Muscle layer of duodenum (tissue), 2 donors: ENCODE data around the gene SOX4.

Experiments used
- H3K27ac ChIP-seq: one replicate; pipeline ENCODE4 v1.7.0; 2013; ENCODE audit warnings: mild to moderate bottlenecking, low read length
- H3K27me3 ChIP-seq: one replicate; pipeline ENCODE4 v1.7.0; 2013; ENCODE audit warnings: low read depth, mild to moderate bottlenecking, control low read depth, low read length
- H3K36me3 ChIP-seq, 2 donors: one replicate each; pipeline ENCODE4 v1.7.0; 2013; ENCODE audit warnings: low read length in 2 of 2, control low read depth in 1 of 2, mild to moderate bottlenecking in 1 of 2; ENCODE audit not compliant: insufficient read depth in 2 of 2, control insufficient read depth in 1 of 2
- H3K4me1 ChIP-seq, 2 donors: one replicate each; pipeline ENCODE4 v1.7.0; 2013; ENCODE audit warnings: low read length in 2 of 2, mild to moderate bottlenecking in 2 of 2, control low read depth in 1 of 2, moderate library complexity in 1 of 2; ENCODE audit not compliant: insufficient read depth in 2 of 2, control insufficient read depth in 1 of 2
- H3K4me3 ChIP-seq, 2 donors: one replicate each; pipeline ENCODE4 v1.7.0; 2013; ENCODE audit warnings: low read length in 2 of 2, low read depth in 1 of 2, mild to moderate bottlenecking in 1 of 2
- H3K9me3 ChIP-seq, 2 donors: one replicate each; pipeline ENCODE4 v1.7.0; 2013; ENCODE audit warnings: low read length in 2 of 2, control low read depth in 1 of 2, mild to moderate bottlenecking in 1 of 2; ENCODE audit not compliant: control insufficient read depth in 1 of 2
- donor health status: healthy.

Gene SOX4

GRCh38 chr6:21594416-21595281 lies 1.1 kb downstream of the SOX4 start:
- Histone ChIP-seq H3K4me3 (peak overlapping the region; percentile 77 to 80), H3K4me1 (peaks cover 8 to 13% of the 10 kb centered on the region in 2 donors), H3K27ac (peak overlapping the region; percentile 89), H3K9me3 (no peaks in the 10 kb centered on the region), H3K27me3 (no peaks in the 10 kb centered on the region), H3K36me3 (no peaks in the 10 kb centered on the region)

- Histone ChIP-seq H3K36me3 (no peaks in the 10 kb centered on the region), H3K27ac (peak overlapping the region; percentile 85), H3K4me1 (peaks cover 8 to 12% of the 10 kb centered on the region in 2 donors), H3K27me3 (no peaks in the 10 kb centered on the region), H3K4me3 (peak overlapping the region; percentile 77), H3K9me3 (no peaks in the 10 kb centered on the region)
Observed at GRCh38 chr6:21595285-21596144, 2.0 kb downstream of the SOX4 start.

DNA sequence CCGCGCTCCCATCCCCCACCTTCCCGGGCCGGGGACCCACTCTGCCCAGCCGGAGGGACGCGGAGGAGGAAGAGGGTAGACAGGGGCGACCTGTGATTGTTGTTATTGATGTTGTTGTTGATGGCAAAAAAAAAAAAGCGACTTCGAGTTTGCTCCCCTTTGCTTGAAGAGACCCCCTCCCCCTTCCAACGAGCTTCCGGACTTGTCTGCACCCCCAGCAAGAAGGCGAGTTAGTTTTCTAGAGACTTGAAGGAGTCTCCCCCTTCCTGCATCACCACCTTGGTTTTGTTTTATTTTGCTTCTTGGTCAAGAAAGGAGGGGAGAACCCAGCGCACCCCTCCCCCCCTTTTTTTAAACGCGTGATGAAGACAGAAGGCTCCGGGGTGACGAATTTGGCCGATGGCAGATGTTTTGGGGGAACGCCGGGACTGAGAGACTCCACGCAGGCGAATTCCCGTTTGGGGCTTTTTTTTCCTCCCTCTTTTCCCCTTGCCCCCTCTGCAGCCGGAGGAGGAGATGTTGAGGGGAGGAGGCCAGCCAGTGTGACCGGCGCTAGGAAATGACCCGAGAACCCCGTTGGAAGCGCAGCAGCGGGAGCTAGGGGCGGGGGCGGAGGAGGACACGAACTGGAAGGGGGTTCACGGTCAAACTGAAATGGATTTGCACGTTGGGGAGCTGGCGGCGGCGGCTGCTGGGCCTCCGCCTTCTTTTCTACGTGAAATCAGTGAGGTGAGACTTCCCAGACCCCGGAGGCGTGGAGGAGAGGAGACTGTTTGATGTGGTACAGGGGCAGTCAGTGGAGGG lies 2.8 kb downstream of the SOX4 start:
- Histone ChIP-seq H3K27ac (peak overlapping the region; percentile 85), H3K4me3 (peak overlapping the region; percentile 77), H3K27me3 (no peaks in the 10 kb centered on the region), H3K9me3 (no peaks in the 10 kb centered on the region), H3K4me1 (peaks cover 8 to 12% of the 10 kb centered on the region in 2 donors), H3K36me3 (no peaks in the 10 kb centered on the region)

GRCh38 chr6:21596949-21597682 lies 3.6 kb downstream of the SOX4 start:
- no peaks in the 10 kb centered on the region for H3K27me3 ChIP-seq
- H3K9me3 ChIP-seq: no peaks in the 10 kb centered on the region
- peak overlapping the region; percentile 85 for H3K27ac ChIP-seq
- no peaks in the 10 kb centered on the region for H3K36me3 ChIP-seq
- peak overlapping the region; percentile 77 for H3K4me3 ChIP-seq
- peaks cover 8 to 12% of the 10 kb centered on the region in 2 donors for H3K4me1 ChIP-seq

- H3K4me3 ChIP-seq: peak overlapping the region; percentile 77
- no peaks in the 10 kb centered on the region for H3K27me3 ChIP-seq
- H3K4me1 ChIP-seq: peaks cover 3 to 12% of the 10 kb centered on the region in 2 donors
- no peak overlapping the region for H3K27ac ChIP-seq
- H3K9me3 ChIP-seq: no peaks in the 10 kb centered on the region
- H3K36me3 ChIP-seq: no peaks in the 10 kb centered on the region
Observed at GRCh38 chr6:21597801-21598673, 4.5 kb downstream of the SOX4 start.

DNA sequence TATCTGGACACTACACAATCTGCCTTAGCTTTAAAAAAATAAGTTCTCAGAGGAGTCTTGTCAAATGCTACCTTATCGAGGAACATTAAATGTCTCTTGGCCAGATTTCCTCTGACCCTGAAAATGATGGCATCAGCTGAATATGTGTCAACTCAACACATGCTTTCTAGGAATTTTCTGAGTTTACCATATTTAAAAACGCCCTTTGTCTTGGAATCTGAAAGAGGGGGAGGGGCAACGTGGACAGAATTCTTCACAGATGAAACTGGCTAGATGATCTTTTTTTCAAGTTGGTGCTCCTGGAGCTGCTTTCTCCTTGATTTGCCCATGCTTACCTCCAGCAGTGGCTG lies 5.1 kb downstream of the SOX4 start:
- no peaks in the 10 kb centered on the region for H3K27me3 ChIP-seq
- H3K4me3 ChIP-seq: peak overlapping the region; percentile 77
- no peaks in the 10 kb centered on the region for H3K9me3 ChIP-seq
- H3K36me3 ChIP-seq: no peaks in the 10 kb centered on the region
- H3K27ac ChIP-seq: no peak overlapping the region
- H3K4me1 ChIP-seq: peaks cover 0 to 12% of the 10 kb centered on the region in 2 donors

DNA sequence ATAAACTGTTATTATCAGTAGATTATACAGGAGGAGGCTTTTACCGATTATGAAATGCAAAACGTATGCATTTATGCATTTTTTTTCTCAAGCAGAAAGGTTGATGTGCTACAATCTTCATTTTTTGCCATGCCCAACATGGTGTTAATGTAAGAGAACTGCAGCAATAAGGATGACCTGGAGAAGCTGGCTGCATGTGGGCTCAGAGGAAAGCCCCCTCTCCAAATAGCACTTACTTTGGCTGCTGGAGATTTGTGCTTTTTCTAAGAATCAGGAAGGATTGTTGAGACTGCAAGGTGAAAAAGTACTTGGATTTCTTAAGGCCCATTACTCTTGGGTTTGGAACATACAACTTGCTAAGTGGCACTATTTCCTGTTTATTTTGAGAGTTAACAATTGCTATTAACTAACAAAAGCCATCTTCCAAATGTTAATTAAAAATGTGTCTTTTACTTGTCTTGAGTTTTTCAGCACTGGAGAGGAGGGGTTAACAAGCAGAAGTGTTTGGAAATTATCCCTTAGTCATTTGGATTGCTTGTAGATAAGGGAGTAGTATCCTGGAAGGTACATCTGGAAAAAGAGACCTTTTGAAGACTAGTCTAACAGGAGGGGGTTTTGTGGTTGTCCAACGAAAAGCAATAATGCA lies 5.6 kb downstream of the SOX4 start:
- Histone ChIP-seq H3K36me3 (no peaks in the 10 kb centered on the region), H3K4me3 (no peak overlapping the region), H3K27me3 (no peaks in the 10 kb centered on the region), H3K27ac (no peak overlapping the region), H3K4me1 (peaks cover 0 to 12% of the 10 kb centered on the region in 2 donors), H3K9me3 (no peaks in the 10 kb centered on the region)

DNA sequence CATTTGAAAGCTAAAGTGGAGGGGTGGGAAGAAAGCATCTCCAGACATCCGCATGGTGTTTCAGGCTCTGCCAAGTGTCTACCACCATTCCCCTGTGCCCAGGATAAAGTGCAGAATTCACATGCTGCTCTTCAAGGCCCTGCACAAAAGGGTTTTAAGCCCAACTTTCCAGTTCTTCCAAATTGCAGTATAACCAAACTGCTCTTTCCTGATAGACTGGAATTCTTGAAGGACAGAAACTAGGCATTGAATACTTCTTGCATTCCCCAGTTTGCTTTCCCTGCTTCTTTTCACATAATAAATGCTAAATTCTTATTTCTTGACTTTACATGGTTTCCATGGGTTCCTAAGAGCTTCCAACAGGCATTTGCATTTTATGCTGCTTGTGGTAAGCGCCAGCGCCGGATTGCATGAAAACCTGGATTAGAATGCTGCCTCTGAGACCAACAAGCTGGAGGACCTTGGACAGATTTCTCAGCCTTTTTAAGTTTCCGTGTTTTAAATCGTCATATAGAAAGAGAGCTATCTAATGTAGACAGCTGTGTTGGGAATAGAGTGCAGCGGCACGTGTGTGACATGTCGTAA lies 7.9 kb downstream of the SOX4 start:
- no peaks in the 10 kb centered on the region for H3K36me3 ChIP-seq
- no peak overlapping the region for H3K27ac ChIP-seq
- H3K9me3 ChIP-seq: no peaks in the 10 kb centered on the region
- no peak overlapping the region for H3K4me3 ChIP-seq
- peaks cover 0 to 12% of the 10 kb centered on the region in 2 donors for H3K4me1 ChIP-seq
- H3K27me3 ChIP-seq: no peaks in the 10 kb centered on the region

DNA sequence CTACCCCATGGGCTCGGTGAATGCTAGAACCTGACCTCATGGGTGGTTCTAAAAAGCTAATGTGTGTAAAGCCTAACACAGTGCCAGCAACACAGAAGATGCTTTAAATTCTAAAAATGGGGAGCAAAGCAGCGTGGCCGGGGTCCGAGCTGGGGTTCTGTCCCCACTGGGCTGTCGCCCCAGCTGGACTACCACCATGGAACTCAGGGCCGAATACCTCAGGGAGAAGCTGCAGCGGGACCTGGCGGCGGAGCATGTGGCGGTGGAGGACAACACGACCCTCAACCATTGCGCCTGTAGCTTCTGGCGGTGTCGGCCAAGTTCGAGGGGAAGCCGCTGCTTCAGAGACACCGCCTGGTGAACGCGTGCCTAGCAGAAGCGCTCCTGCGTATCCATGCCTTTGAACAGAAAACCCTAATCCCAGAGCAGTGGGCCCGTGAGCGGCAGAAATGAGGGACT lies 8.4 kb downstream of the SOX4 start:
- Histone ChIP-seq H3K27ac (no peak overlapping the region), H3K27me3 (no peaks in the 10 kb centered on the region)

More for the DNA sequence above, 8.4 kb downstream of the SOX4 start:
- Histone ChIP-seq H3K36me3 (no peaks in the 10 kb centered on the region), H3K4me3 (no peak overlapping the region), H3K9me3 (no peaks in the 10 kb centered on the region), H3K4me1 (peaks cover 0 to 12% of the 10 kb centered on the region in 2 donors)
